Myocyte (in vitro differentiated cells): ENCODE results near the gene RNF224. TPM values are rescaled to one million over a fixed set of nuclear protein-coding genes. Genes with fewer than 3 reads are reported as not detected.
"Not testable (repeated sequence)": the region's sequence is repeated elsewhere in the genome, so short reads cannot be mapped to it uniquely, and the experiment has no call there.

Source experiments
- DNase-seq: peaks from one replicate; pipeline ENCODE4 v3.0.0-alpha.2; 2012; ENCODE audit warnings: low read depth
- total RNA-seq: library from RNA; depleted of rRNA; stranded (reverse); fragments of >200 nt; gene quantifications from 2 replicates; pipeline ENCODE4 v1.2.3, GENCODE V29; 2014

Gene RNF224
- total RNA-seq, 1 donor from 2014 or later, result not detected

DNA sequence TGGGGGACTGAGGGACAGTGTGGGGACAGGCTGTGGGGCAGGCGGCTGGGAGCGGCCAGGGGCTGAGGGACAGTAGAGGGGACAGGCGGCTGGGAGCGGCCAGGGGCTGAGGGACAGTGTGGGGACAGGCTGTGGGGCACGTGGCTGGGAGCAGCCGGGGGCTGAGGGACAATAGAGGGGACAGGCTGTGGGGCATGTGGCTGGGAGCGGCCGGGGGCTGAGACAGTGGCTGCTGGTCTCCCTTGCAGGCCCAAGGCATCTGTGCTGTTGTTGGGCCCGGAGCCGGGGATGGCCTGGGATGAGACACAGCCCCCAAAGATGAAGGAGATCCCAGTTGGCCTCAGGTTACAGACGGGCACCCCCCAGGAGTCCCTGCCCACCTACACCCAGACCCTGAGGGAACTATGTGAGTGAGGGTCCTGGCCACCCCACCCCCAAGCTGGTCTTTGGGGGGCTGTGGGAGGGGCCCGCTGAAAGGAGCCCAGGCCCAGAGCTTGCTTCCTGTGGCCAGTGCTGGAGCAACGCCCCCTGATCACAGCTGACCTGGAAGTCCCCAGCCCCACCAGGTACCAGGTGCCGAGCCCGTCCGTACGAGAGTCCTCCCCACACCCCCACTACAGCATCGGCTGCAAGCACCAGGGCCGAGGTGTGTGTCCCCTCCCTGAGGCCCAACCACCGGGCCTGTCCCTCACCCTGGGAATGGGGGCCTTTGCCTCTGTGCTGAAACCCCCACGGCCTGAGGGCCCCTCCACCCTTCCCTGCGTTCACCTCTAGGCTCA, 24.4 kb downstream of the RNF224 start:
- DNase-seq, result no peak

GRCh38 chr9:137252555-137253506, 25.5 kb downstream of the RNF224 start:
- no peak for DNase-seq

DNA sequence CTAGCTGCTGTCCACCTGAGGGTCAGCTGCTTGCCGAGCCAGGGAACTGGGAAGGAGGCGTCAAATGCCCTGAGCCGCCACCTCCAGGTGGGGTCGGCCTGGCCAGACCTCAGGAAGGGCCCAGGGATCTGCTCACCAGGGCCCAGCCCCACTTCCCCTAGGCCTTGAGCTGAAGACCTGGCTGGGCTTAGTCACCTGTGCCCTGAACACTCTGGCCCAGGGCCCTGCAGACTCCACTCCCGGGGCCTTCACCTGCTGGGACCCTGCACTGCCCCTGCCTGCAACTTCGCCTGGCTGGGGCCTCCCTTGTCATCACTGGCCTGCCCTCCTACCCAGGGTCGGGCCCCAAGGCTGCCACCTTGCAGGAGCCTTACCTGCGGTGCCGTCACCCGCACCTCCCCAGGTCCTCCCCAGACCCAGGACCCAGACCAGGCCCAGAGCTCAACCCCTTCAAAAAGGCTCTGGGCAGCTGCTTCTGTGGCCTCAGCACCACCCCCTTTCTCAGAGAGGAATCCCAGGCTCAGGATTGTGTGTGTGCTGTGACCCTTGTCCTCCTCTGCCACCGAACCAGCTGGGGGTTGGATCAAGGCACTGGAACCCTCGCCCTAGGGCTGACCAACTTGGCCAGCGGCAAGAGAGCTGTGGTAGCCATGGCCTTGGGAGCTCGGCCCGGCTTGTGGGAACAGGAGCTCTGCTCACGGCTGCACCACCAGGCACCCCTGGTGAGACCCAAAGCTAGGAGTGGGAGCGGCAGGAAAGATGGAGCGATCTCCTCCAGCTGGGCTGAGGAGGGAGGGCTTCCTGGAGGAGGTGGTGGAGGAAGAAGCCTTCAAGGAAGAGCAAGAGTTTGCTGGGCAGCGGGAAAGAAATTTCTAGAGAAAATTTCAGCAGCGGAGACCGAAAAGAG, 26.7 kb downstream of the RNF224 start:
- DNase-seq, result peak; percentile 62

DNA sequence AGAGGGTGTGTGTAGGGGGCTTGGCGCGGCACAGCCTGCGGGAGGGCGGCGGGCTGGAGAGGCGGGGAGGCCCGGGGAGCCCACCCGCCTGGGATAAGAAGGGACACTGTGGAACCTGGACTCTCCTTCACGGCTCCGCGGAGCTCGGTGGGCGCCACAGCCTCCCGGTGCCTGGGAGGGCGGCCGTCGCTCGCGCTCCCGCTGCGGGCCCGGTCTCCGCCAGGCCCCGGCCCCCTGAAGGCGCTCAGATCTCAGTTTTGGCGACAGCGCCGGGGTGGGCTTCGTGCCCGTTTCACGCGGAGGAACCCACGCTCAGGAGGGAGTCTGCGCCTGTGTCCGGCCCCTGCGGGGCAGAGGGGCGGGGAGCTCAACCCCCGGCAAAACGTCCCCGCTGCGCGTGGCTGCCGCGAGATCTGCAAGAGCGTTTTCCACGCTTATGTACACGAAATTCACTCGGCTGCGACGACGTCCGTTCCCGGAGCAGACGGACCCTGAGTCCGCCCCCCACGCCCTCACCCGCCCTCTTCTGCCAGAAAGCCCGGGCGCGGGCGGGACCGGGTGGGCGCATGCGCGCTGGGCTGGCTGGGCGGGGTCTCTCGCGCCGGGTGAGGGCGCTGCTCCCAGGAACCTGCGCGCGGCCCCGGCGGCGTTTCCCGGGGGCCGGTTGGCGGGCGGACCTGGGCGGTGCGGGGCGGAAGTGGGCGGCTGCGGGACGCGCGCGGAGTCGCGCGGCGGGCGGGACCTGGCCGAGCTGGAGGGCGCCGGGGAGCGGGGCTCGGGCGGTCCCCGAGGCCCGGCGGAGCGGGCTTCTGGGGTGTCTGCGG, 27.5 kb downstream of the RNF224 start, which contains the start of gene NELFB:
TSS of gene NELFB (plus strand) at position 704 of the 824 bp plus-strand sequence.
- peak; percentile 88 for DNase-seq

- DNase-seq, result peak; percentile 48
These were observed 28.3 kb downstream of the RNF224 start for GRCh38 chr9:137255448-137256114.

GRCh38 chr9:137256362-137256761, 29.1 kb downstream of the RNF224 start:
- DNase-seq, result no peak

GRCh38 chr9:137256856-137257255, 29.6 kb downstream of the RNF224 start:
- DNase-seq, result no peak

GRCh38 chr9:137262173-137262908, 35.0 kb downstream of the RNF224 start:
- DNase-seq, result not testable (repeated sequence)

DNA sequence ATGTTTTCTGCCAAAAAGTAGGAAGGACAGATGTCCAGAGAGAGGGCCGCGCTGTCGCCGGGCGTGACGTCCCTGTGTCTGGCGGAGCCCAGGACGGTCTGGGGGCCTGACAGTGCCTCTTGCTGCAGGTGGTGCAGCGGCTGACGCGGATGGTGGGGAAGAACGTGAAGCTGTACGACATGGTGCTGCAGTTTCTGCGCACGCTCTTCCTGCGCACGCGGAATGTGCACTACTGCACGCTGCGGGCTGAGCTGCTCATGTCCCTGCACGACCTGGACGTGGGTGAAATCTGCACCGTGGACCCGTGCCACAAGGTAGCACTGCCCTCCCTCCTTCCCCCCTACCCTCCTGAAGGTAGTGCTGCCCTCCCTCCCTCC, 35.6 kb downstream of the RNF224 start:
- no peak for DNase-seq

DNA sequence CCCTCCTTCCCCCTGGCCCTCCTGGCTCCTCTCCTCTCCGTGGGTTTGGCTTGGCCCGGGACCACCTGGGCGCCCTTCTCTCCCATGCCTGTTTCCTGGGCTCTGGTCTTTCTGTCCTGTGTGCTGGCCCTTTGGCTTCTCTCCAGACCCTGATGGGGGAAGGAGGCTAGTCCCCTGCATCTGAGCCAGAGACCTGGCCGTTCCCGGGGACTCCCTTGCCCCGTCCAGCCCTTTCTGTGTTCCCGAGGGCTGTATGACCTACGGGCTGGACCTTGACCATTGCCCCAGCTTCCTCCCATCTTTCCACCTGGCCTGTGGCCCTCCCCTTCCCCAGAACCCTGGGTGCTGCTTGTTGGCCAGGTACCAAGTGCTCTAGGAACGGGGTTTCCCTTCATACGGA, 36.2 kb downstream of the RNF224 start:
- DNase-seq, result no peak

DNA sequence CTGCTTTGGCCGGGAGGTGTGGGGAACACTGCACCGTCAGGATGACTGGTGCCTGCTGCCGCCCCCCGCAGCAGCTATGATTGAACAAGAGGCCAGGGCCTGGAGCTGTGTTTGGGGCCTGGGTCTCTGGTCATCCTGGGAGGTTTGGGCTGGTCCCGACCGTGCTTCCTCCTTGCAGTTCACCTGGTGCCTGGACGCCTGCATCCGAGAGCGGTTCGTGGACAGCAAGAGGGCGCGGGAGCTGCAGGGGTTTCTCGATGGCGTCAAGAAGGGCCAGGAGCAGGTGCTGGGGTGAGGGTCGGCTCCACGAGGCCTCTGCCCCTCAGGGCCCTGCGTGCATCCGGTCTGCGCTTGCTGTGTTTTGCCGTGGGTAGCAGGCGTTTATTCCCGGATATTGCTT, 36.8 kb downstream of the RNF224 start:
- no peak for DNase-seq

DNA sequence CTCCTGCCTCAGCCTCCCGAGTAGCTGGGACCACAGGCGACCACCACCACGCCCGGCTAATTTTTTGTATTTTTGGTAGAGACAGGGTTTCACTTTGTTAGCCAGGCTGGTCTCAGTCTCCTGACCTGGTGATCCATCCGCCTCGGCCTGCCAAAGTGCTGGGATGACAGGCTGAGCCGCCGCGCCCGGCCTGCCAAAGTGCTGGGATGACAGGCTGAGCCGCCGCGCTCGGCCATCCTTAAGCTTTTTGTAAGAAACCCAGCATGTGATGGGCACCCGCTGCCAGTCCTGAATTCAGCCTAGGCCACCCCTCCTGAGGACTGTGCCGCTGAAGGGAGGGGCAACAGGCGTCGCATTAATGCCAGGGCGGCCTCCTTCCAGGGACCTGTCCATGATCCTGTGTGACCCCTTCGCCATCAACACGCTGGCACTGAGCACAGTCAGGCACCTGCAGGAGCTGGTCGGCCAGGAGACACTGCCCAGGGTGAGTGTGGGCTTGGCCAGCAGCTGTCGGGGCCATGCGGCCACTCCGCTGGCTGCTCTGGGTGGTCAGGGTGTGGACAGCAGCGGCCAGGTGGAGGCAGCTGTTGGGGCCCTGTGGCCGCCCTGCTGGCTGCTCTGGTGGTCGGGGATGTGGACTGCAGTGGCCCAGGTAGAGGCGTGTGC, 38.3 kb downstream of the RNF224 start:
- DNase-seq, result no peak

- no peak for DNase-seq
These were observed 38.8 kb downstream of the RNF224 start for GRCh38 chr9:137266162-137266527.

DNA sequence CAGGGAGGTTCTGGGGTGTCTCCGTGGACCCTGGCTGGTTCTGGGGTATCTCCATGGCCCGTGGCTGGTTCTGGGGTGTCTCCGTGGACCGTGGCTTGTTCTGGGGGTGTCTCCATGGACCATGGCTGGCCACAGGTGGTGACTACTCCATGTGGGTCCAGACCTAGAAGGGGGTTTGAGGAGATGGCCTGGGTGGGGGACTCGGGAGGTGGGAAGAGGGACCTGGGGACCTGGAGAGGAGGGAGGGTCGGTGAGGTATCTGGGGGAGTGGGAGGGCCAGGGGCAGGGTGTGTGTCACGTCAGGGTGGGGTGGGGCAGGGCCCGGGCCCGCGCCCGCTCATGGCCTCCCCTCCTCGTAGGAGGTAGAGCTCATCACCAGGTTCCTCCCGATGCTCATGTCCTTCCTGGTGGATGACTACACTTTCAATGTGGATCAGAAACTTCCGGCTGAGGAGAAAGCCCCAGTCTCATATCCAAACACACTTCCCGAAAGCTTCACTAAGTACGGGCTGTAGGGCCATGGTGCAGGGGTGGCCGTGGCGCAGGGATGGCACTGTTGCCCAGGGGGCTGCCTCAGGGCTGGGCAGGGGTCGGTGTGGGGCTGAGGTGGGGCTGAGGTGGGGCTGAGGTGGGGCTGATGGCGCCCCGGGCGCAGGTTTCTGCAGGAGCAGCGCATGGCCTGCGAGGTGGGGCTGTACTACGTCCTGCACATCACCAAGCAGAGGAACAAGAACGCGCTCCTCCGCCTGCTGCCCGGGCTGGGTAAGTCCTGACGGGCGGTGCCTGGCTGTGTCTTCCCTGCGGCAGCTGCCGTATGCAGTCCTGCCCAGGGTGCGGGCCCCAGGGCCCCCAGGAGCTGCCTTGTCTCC, 39.5 kb downstream of the RNF224 start:
- DNase-seq, result no peak

DNA sequence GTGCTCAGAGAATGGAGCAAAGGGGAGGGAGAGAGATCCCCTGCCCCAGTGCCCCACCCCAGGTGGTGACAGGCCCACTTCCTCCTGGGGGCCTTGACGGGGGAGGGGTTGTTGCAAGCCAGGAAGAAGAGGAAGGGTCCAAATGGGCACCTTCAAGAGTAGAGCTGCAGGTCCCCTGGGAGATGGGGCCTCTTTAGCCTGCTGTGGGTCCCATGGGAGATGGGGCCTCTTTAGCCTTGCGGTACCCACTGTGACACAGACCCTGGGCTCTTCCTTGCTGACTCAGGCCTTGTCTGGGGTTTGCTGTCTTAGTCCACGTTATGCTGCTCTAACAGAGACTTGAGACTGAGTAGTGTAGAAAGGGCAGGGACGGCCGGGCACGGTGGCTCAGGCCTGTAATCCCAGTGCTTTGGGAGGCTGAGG, 40.6 kb downstream of the RNF224 start:
- no peak for DNase-seq

- DNase-seq, result no peak
These were observed 41.4 kb downstream of the RNF224 start for GRCh38 chr9:137268538-137269201.

DNA sequence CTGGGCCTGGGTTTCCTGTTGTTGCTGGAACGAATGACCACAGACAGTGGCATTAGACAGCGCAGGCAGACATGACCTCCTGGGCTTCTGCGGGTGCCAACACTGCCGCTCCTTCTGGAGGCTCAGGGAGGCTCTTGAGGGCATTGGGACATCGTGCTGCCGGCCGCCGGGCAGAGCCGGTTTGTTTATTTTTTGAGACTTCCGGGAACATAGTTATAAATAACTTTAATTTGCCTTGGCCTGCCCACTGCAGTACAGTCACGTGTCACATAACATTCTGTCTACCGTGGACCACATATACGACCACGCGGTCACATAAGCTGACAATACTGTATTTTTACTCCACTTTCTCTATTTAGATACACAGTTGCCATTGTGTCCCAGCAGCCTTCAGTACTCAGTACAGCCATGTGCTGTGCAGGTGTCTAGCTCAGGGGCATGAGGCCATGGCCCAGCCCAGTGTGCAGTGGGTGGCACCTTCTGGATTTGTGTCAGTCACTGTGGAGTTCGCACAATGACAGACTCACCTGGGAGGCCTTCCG, 42.0 kb downstream of the RNF224 start:
- peak; percentile 24 for DNase-seq
